Measurements from ENCODE around the gene RP2. TPM values are rescaled to one million over a fixed set of nuclear protein-coding genes. Genes with fewer than 3 reads are reported as not detected.

RP2 gene
- polyA plus RNA-seq, 2 of the 4 experiments (the other 2 are of a cell fraction): 14.0 to 14.8 TPM

- ATAC-seq (peak; percentile 82 to 95), DNase-seq (ENCODE audit: low read depth in 1 of 2, low spot score in 1 of 2) (peak; percentile 21 to 75), FAIRE-seq (peak; percentile 77)
- Histone ChIP-seq H3K27ac (peak overlapping the region; percentile 62 to 74), H3K4me1 (peaks cover 23% of the 10 kb centered on the region), H3K9me3 (no peaks in the 10 kb centered on the region), H3K4me2 (peak overlapping the region; percentile 63), H3K4me3 (no peak overlapping the region)
- POLR2A ChIA-PET: no interaction called here
- CTCF ChIA-PET: no interaction called here
- peak; percentile 44; the same call in 1 of the 2 replicates for TF ChIP-seq FOSL2 (IDR thresholded peaks at IDR 0.05)
- TF ChIP-seq FOSL2 (CRISPR knock-in tag; IDR thresholded peaks at IDR 0.05): peak; percentile 70
- TF ChIP-seq GATA3 (IDR thresholded peaks at IDR 0.05; ENCODE audit: borderline replicate concordance): 0 out of 2 replicates have a peak, but pooled peaks have one; percentile 20
- TF ChIP-seq SMC3 (IDR thresholded peaks at IDR 0.05): no peak
- 0% methylated on average over 2 of the region's 2 CpGs for WGBS (ENCODE audit: missing lambda C conversion rate)
These were observed 24.4 kb upstream of the RP2 start for GRCh38 chrX:46812445-46812844.

GRCh38 chrX:46814966-46815365 lies 21.9 kb upstream of the RP2 start:
- no peaks in the 10 kb centered on the region for H3K9me3 ChIP-seq
- CTCF ChIA-PET: interaction anchor here (1.2 kb wide), 1 partner anchor 227 kb away, joined by 3 read pairs; no protein-coding TSS in a partner anchor
- ATAC-seq: no peak
- POLR2A ChIA-PET: no interaction called here
- H3K4me1 ChIP-seq: peaks cover 23% of the 10 kb centered on the region
- FAIRE-seq: peak; percentile 7
- H3K4me2 ChIP-seq: no peak overlapping the region
- TF ChIP-seq REST (IDR thresholded peaks at IDR 0.05) (no peak), ZFP36 (IDR thresholded peaks at IDR 0.05; ENCODE audit: borderline replicate concordance, partially characterized antibody) (no peak), NR3C1 (IDR thresholded peaks at IDR 0.05) (no peak), RFX5 (IDR thresholded peaks at IDR 0.05) (no peak), EHMT2 (IDR thresholded peaks at IDR 0.05; ENCODE audit: low read depth) (no peak)
- WGBS (ENCODE audit: missing lambda C conversion rate): 69% methylated on average over 7 of the region's 7 CpGs
- H3K27ac ChIP-seq: peak overlapping the region in 1 of 2 experiments; percentile 34; a peak in 1 of 6 replicates
- no peak overlapping the region for H3K4me3 ChIP-seq
- no peak for DNase-seq (ENCODE audit: low read depth in 1 of 2, low spot score in 1 of 2)

GRCh38 chrX:46819136-46819535 lies 17.7 kb upstream of the RP2 start:
- H3K4me3 ChIP-seq: no peak overlapping the region
- WGBS (ENCODE audit: missing lambda C conversion rate): 63% methylated on average over 4 of the region's 5 CpGs
- no peaks in the 10 kb centered on the region for H3K9me3 ChIP-seq
- H3K27ac ChIP-seq: no peak overlapping the region
- ChIA-PET POLR2A (no interaction called here), CTCF (no interaction called here)
- ATAC-seq (no peak), DNase-seq (ENCODE audit: low read depth in 1 of 2, low spot score in 1 of 2) (no peak), FAIRE-seq (no peak)
- no peak for TF ChIP-seq RNF2 (IDR thresholded peaks at IDR 0.05; ENCODE audit: borderline replicate concordance, low read depth)
- TF ChIP-seq RARB (CRISPR knock-in tag; IDR thresholded peaks at IDR 0.05): no peak
- TF ChIP-seq MAX (IDR thresholded peaks at IDR 0.05): no peak
- no peak for TF ChIP-seq RAD21 (conservative IDR thresholded peaks at IDR 0.05 in 1 of 2, IDR thresholded peaks at IDR 0.05 in 1 of 2)
- TF ChIP-seq MYC (IDR thresholded peaks at IDR 0.05; ENCODE audit: borderline replicate concordance, low read length): no peak
- TF ChIP-seq FOSB (CRISPR knock-in tag; IDR thresholded peaks at IDR 0.05): no peak
- no peak for TF ChIP-seq CBX8 (IDR thresholded peaks at IDR 0.05)
- no peak for TF ChIP-seq SREBF2 (IDR thresholded peaks at IDR 0.05)
- TF ChIP-seq HEYL (CRISPR knock-in tag; IDR thresholded peaks at IDR 0.05): no peak
- no peak for TF ChIP-seq EP300 (IDR thresholded peaks at IDR 0.05)
- no peak for TF ChIP-seq CHD4 (IDR thresholded peaks at IDR 0.05; ENCODE audit: borderline replicate concordance)
- no peak for TF ChIP-seq CEBPB (IDR thresholded peaks at IDR 0.05)
- no peak for TF ChIP-seq EHF (CRISPR knock-in tag; IDR thresholded peaks at IDR 0.05)
- no peak for TF ChIP-seq KDM1A (IDR thresholded peaks at IDR 0.05; ENCODE audit: low read depth)
- no peak for TF ChIP-seq ZC3H11A (IDR thresholded peaks at IDR 0.05)
- no peak for TF ChIP-seq HDAC2 (IDR thresholded peaks at IDR 0.05)
- no peak for TF ChIP-seq GATA3 (IDR thresholded peaks at IDR 0.05; ENCODE audit: borderline replicate concordance)
- TF ChIP-seq USF2 (IDR thresholded peaks at IDR 0.05): no peak
- TF ChIP-seq NR3C1 (IDR thresholded peaks at IDR 0.05): no peak
- no peak for TF ChIP-seq ELK1 (IDR thresholded peaks at IDR 0.05; ENCODE audit: low read depth, low read length)
- H3K4me2 ChIP-seq: no peak overlapping the region
- no peaks in the 10 kb centered on the region for H3K4me1 ChIP-seq

Data from A549 (cell line).